C4-2B (cell line): ENCODE results near the gene NME9.

ENCODE experiments used
- H3K27ac ChIP-seq: fragments of 450-650 bp; 2 replicates; pipeline ENCODE4 v1.5.1; 2017
- CTCF ChIP-seq: fragments of 450-650 bp; conservative IDR thresholded peaks from 2 replicates; pipeline ENCODE4 v1.5.1; 2017; ENCODE audit warnings: mild to moderate bottlenecking
- ZFX ChIP-seq: fragments of 450-650 bp; IDR thresholded peaks from 2 replicates; pipeline ENCODE4 v1.6.1; 2017

NME9 gene

GRCh38 chr3:138374573-138375134 lies 45.0 kb upstream of the NME9 start:
- H3K27ac ChIP-seq, result no peak overlapping the region
- no peak for TF ChIP-seq ZFX
- TF ChIP-seq CTCF, result no peak

GRCh38 chr3:138373736-138374094 lies 44.1 kb upstream of the NME9 start:
- no peak overlapping the region for H3K27ac ChIP-seq
- TF ChIP-seq CTCF (no peak), ZFX (no peak)

GRCh38 chr3:138373087-138373735 lies 43.6 kb upstream of the NME9 start:
- TF ChIP-seq ZFX, result no peak
- no peak for TF ChIP-seq CTCF
- no peak overlapping the region for H3K27ac ChIP-seq

- H3K27ac ChIP-seq, result no peak overlapping the region
- TF ChIP-seq ZFX, result no peak
- no peak for TF ChIP-seq CTCF
Measured at GRCh38 chr3:138371070-138371965, 41.7 kb upstream of the NME9 start.

GRCh38 chr3:138370321-138370720 lies 40.7 kb upstream of the NME9 start:
- no peak overlapping the region for H3K27ac ChIP-seq
- TF ChIP-seq ZFX, result no peak
- TF ChIP-seq CTCF, result no peak

GRCh38 chr3:138369151-138369900 lies 39.7 kb upstream of the NME9 start:
- no peak overlapping the region for H3K27ac ChIP-seq
- TF ChIP-seq CTCF, result no peak
- TF ChIP-seq ZFX, result no peak

- H3K27ac ChIP-seq, result no peak overlapping the region
- TF ChIP-seq ZFX, result no peak
- TF ChIP-seq CTCF, result no peak
Measured at GRCh38 chr3:138367911-138368310, 38.3 kb upstream of the NME9 start.
